MV-4-11 (cell line): ENCODE results near the gene OVCH1.
A peak's percentile ranks its signal among the peaks of the same experiment; 100 is the strongest.
"Not testable (repeated sequence)": the region's sequence is repeated elsewhere in the genome, so short reads cannot be mapped to it uniquely, and the experiment has no call there.

Experiments used
- DNase-seq: peaks from one replicate; lab custom pipeline; 2025; lab: John Stamatoyannopoulos, UW

The OVCH1 gene

GRCh38 chr12:29503283-29503682, 5.8 kb upstream of the OVCH1 start:
- DNase-seq, result no peak

DNA sequence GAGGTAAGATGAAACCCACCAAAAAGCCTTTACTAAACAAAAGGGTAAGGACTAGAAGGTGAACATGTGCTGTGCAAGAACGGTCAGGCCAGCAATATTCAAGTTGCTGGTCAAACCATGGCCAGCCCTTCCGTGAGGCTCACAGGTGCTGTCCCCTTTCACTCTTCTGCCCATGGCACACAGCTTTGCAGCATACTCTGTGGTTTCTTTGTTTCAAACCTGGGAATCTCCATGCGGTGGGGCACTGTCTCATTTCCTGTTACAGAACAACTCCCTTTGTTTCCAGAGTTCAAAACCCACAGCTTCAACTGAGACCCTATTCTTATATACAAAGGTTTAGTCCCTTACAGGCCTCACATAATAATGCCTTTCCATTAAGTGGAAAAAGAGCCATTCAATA, 1.7 kb upstream of the OVCH1 start:
- DNase-seq, result no peak

DNA sequence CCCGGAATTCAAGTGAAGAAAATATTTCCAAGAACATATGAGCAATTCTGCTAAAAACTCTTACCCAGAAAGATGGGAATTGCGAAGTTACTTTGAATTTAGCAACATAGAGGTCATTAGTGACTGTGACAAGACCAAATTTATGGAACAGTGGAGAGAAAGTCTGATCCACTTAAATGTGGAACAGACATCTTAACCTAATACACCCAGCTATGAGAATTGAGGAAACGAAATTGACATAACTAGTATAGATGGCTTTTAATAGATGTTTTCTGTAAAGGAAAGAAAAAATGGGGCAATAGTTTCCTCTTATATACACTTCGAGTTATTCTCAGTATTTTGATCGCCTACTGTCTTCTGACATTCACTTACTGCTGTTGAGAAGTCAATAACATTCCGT, 4.6 kb downstream of the OVCH1 start:
- DNase-seq, result peak; percentile 94

DNA sequence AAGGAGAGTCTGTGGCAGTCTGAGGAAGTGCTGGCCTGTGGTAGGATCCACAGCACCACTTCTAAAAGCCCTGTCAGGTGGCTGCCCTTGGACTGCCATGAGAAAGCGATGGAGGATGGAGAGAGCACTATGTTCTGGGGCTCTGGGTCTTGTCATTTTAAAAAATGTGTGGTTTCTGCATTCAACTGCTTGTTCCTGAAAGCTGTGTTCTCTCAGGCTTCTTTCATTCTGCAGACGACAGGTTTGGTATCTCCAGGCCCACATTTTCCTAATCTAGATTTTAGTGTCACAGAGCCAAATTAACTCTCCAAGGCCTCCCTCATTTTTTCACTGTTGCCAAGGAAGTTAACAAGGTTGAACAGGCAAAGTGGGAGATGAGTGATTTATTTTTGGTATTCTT, 10.5 kb downstream of the OVCH1 start:
- no peak for DNase-seq

DNA sequence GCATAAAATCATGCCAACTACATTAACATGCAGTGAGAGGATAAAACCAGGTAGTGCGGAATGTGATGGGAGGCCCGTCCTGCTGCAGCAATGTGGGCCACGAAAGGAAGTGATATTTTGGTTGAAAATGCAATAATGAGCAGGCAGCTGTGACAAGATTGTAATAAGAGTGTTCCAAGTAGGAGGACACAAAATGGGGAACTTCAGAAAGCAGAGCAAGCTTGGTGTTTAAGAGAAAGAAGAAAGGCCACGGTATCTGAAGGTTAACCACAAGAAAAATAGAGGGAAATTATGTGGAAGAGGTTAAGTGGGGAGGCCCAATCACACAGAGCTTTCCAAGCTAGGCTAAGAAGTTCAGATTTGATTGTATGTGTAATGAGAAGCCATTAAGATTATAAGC, 34.3 kb downstream of the OVCH1 start:
- peak; percentile 80 for DNase-seq

DNA sequence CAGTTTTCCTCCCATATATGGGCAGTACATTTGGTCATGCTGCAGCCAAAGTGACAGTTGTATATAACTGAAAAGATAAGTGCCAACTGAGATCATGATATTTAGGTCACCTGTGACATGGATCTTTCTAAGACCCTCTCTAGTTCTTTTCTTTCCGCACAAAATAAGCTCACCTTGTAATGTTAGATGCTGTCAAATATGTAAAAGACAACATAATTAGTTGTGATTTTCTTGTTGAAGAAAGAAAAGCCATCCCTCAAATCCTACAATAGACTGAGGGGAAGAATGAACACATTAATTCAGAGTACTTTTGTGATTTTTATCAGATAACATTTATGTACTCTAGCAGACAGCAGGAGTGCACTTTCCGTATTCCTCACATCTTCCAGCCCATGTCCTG, 37.4 kb downstream of the OVCH1 start:
- no peak for DNase-seq

- DNase-seq, result no peak
These were observed 42.4 kb downstream of the OVCH1 start for GRCh38 chr12:29455087-29455486.

DNA sequence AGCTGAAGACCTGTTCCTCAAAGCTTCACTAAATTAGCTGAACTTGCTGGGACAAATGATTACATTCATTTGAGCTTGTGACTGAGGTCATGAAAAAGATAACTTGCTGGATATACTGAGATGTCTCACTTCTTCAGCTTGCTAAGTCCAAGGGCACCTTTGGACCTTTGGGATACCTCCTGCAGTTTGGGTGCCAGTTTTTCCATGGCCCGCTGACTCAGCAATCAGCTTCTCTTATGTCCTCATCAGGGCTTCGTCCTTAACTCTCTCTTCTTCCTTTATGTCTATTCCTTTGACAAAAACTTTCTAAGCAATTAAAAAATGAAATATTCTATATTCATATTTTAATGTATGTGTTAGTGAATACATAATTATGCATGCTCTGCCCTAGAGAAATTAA, 45.6 kb downstream of the OVCH1 start:
- no peak for DNase-seq

DNA sequence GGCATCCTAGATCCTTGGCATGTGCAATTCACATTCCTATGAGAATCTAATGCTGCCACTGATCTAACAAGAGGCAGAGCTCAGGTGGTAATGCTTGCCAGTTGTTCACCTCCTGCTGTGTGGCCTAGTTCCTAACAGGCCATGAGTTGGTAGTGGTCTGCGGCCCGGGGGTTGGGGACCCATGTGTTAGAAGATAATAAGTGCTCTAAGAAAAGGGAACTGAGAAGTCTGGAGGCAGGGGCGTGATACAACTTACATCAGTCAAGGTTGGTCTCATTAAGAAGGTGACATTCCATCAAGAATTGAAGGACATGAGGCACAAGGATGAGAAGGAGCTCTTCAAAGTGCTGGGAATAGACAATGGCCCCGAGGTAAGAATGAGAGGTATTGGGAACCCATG, 49.3 kb downstream of the OVCH1 start:
- DNase-seq, result no peak

DNA sequence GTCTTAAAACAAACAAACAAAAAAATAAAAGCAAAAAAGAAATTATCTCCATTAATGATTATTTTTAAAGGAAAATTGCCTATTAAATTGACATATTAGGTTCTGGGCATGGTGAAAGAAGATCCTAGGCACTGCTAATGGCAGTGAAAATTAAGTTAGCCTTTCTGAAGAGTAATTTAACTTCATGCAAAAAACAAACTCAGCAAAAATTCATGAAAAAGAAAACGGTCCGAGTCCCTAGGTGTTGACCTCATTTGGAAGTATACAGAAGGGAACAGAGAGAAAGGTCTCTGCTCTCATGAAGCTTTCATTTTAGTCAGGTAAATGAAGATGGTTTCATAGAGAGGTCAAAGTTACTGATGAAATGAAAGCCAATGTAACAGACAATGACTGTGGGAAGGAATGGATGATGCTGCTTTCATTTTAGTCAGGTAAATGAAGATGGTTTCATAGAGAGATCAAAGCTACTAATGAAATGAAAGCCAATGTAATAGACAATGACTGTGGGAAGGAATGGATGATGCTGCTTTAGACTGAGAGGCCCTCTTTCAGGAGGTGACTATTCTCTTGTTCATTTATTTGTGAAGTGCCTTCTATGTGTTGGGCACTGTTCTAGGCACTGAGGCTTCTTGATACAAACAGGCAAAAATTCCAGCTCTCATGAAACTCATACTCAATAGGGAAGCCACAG, 50.1 kb downstream of the OVCH1 start:
- DNase-seq, result no peak

DNA sequence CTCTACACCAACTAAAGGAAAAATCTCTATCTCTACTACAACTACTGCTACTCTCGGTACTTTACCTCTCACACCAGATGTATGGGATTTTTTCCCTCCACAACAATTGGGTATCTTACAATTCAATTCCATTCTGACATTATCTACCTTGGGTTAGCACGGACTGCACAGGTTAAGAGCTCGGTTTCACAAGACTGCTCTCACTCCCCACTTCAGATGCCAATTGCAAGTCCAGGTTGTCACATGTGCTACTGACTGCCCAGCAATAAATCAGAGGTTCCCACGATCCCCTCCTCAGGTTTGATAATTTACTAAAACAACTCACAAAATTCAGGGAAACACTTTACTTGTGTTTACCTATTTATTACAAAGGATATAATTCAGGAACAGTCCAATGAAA, 58.0 kb downstream of the OVCH1 start:
- DNase-seq, result no peak

DNA sequence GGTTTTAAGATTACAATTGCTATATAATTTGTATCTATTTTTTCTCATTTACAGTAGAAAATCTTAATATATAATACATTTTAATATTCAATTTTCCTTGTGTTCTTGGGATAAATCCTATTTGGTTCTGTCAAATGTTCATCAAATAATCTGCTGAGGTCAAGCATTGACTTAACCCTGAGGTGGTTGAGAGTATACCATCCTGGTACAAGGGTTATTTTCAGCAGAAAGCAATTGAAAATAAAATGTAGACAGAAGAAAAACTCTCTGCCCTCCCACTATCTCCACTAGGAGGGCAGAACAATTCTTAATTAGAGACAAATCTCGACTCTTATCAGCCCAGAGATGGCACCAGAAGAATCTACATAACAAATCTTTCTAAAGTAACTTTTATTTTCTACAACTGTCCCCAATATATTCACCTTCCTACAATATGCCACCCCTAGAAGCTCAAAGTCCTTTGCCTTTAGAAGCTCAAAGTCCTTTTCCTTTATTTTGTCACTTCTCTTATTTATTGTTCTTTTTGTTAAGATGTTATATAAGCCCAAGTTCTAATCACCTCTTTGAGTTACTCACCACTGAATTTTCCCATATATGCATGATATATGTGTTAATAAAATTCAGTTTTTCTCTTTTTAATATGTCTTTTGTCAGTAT, 58.6 kb downstream of the OVCH1 start:
- DNase-seq, result no peak

GRCh38 chr12:29437575-29437974, 59.9 kb downstream of the OVCH1 start:
- no peak for DNase-seq

DNA sequence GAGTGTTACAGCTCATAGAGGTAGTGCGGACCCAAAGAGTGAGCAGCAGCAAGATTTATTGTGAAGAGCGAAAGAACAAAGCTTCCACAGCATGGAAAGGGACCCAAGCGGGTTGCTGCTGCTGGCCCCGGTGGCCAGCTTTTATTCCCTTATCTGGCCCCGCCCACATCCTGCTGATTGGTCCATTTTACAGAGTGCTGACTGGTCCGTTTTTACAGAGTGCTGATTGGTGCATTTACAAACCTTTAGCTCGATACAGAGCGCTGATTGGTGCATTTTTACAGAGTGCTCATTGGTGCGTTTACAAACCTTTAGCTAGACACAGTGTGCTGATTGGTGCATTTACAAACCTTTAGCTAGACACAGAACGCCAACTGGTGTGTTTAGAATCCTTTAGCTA, 60.7 kb downstream of the OVCH1 start:
- DNase-seq, result not testable (repeated sequence)

DNA sequence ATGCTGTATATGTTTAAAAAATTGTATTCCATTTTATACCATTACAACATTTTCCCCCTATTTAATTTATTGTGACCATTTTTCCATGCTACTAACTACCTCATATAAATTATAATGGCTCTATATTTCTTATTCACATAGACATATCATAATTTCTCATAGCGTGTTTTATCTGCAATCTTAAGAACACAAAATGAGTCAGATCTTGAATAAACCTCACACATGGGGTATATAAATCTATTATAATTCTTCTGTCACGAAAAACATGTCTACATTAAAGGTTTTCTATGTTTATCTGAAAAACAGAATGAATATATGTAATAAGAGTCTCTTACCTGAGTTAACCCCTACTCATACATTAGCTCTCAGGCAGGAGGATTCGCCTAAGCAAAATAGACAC, 66.0 kb downstream of the OVCH1 start:
- no peak for DNase-seq

- DNase-seq, result no peak
These were observed 66.8 kb downstream of the OVCH1 start for GRCh38 chr12:29430716-29431044.

DNA sequence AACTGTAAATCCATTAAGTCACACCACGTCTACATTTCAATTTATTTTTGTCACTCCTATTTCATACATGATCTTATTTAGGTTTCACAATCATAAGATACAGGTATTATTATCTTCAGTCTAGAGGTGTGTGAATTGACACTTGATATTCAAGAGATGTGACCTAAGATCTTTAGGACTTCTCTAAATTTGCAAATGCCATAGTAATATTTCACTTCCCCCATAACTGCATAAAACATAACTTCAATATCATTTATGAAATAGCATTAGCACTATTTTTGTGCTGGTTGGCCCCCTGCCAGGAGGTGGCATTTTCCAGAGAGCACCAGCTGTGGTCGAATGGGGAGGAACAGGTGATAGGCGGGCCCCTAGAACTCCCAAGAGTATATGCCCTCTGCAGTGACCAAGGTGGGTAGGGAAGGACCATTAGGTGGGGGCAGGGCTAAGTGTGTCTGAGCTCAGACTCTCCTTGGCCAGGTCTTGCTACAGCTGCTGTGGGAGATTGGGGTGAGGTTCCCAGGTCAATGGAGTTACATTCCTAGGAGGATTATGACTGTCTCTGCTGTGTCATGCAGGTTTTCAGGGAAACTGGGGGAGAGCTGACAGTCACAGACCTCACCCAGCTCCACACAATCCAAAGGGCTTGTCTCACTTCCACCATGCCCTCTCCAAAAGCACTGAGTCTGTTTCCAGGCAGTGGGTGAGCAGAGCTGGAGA, 67.3 kb downstream of the OVCH1 start:
- DNase-seq, result no peak

DNA sequence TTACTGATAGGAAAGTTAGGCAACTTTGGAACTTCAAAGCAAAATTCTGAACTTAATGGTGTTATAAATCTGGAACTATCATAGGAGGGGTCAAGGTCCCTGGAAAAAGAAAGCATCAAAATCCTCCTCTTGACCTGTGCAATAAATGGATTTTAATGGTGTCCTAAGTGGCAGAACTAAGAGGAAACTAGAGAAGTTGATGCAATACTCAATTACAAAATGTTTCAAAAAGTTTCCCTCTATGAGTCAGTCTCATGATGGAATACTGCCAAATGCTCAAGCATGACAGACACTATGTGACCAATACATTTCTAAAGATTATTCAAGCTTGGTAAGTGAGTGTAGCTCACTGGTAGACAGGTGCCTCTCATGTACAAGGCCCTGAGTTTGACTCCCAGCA, 68.9 kb downstream of the OVCH1 start:
- peak; percentile 96 for DNase-seq

DNA sequence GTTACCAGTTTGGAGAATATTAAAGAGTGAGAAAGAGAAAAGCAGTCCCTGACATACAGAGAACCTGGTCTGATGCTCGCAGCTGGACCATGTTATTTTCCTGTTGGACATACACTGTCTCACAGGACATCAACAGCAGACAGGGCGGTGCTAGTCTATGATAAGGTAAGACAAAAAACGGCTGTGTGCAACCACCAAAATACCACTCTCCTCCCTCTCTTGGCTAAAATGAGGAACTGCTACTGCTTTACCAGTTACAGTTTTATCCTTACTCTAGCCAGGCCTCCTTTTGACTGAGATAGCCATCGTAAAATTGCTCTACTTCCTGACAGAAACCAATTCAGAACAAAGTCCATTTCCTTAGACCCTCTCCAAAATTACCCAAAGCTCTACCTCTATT, 69.5 kb downstream of the OVCH1 start:
- peak; percentile 92 for DNase-seq

DNA sequence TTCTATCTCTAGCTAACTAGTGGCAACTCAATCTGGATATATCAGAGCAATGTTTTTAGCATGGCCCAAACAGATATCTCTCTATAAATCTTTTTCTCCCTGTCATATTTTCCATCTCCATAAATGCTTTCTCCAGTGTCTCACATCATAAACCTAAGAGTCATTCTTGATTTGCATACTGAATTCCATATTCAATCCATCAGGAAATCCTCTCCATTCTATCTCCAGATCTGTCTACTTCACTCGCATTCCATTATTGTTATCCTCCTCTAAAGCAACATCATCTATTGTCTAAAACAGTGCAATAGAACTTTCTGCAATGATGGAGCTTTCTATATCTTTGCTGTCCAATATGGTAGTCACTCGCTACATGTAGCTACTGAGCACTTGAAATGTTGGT, 71.0 kb downstream of the OVCH1 start:
- DNase-seq, result no peak

- no peak for DNase-seq
These were observed 71.8 kb downstream of the OVCH1 start for GRCh38 chr12:29425722-29426121.

- DNase-seq, result no peak
These were observed 80.7 kb downstream of the OVCH1 start for GRCh38 chr12:29416748-29417147.

DNA sequence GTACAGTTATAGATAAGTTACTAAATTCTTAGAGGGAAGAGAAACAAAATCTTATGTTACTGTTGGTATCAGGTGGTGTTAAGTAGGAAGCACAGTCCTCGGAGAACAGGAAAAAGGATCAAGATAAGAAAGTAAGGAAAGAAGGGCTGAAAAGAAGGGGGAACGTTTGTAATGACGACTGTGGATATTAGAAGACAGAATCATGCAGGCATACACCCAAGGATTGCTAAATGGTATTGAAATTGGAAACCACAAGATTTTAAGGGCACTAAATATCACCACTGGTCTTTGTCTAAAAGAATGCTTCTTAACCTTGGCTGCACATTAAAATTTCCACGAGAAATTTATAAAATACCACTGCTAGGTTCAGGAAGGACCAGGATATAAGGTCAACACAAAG, 82.4 kb downstream of the OVCH1 start:
- no peak for DNase-seq

- DNase-seq, result no peak
These were observed 83.1 kb downstream of the OVCH1 start for GRCh38 chr12:29414368-29414767.
